ENCODE results near the gene IDS. TPM values are rescaled to one million over a fixed set of nuclear protein-coding genes. Genes with fewer than 3 reads are reported as not detected.
"Not testable (repeated sequence)": the region's sequence is repeated elsewhere in the genome, so short reads cannot be mapped to it uniquely, and the experiment has no call there.

Gene IDS
- total RNA-seq, 1 experiment from 2014 or later, result 39.2 TPM

DNA sequence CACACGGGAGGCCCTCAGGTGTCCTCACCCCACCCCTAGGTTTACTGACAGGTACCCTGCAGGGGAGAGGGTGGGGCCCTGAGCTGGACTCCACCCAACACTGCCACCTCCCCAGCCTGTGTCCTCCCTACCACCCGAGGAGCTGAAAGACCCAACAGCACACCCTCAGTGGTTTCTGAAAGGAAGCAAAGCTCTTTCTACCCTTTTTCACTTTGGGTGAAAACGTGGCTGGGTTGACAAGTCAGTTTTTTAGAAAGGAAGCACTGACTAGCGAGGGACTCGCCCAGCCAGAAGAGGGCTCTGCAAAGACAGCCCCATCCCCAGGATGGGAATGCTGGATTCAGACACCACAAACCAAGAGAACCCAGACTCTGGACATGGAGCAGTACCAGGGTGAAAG, 2.2 kb downstream of the IDS start:
- H3K27me3 Mint-ChIP-seq (ENCODE audit: low read depth); H3K18ac ChIP-seq (ENCODE audit: insufficient read length, low read depth, low read length); H4K5ac ChIP-seq (ENCODE audit: insufficient read length, low read depth, low read length); H2AK5ac ChIP-seq (ENCODE audit: insufficient read length, low read length); H3K9ac ChIP-seq (ENCODE audit: extremely low read depth, insufficient read length, low read length); H3K4ac ChIP-seq (ENCODE audit: low read depth, low read length); H3K4me2 ChIP-seq (ENCODE audit: insufficient read depth, insufficient read length, low read length); H3K79me1 ChIP-seq (ENCODE audit: insufficient read depth, low read depth, low read length, poor library complexity, severe bottlenecking); H2BK120ac ChIP-seq (ENCODE audit: low read depth, low read length, poor library complexity, severe bottlenecking); H3K27ac Mint-ChIP-seq; H2AFZ ChIP-seq (ENCODE audit: low read length); H3K23ac ChIP-seq (ENCODE audit: insufficient read length, low read depth, low read length); H2BK5ac ChIP-seq (ENCODE audit: insufficient read length, low read length); H3K79me2 ChIP-seq (ENCODE audit: insufficient read depth, low read length); H3K23me2 ChIP-seq (ENCODE audit: insufficient read length, low read depth, low read length, poor library complexity, severe bottlenecking); H3T11ph ChIP-seq (ENCODE audit: low read length); H2BK15ac ChIP-seq (ENCODE audit: low read depth, low read length); H3K4me1 ChIP-seq (ENCODE audit: insufficient read depth, low read length); H3K27me3 ChIP-seq (ENCODE audit: insufficient read depth, low read length); H3K27ac ChIP-seq (ENCODE audit: insufficient read length, low read depth, low read length); H4K8ac ChIP-seq (replicated peaks; ENCODE audit: insufficient read length, low read depth, low read length); H3K14ac ChIP-seq (ENCODE audit: insufficient read depth, low read length); H3K56ac ChIP-seq (ENCODE audit: insufficient read length, low read depth, low read length); H2BK20ac ChIP-seq (ENCODE audit: low read depth, low read length, poor library complexity, severe bottlenecking); H4K91ac ChIP-seq (ENCODE audit: insufficient read length, low read depth, low read length); H4K20me1 ChIP-seq (ENCODE audit: control insufficient read depth, insufficient read depth, insufficient read length); H3K4me3 Mint-ChIP-seq; H2BK12ac ChIP-seq (ENCODE audit: insufficient read length, low read depth, low read length): not testable (repeated sequence)
- H3K9me3 ChIP-seq (ENCODE audit: control insufficient read depth, low read depth, low read length), result peaks cover 41% of the 10 kb centered on the region
- H3K36me3 Mint-ChIP-seq (ENCODE audit: insufficient read depth in 1 of 3, low read depth in 3 of 3), result peaks cover 6 to 36% (median 35%) of the 10 kb centered on the region in 3 experiments
- DNase-seq, result peak; percentile 5
- H3K4me1 Mint-ChIP-seq, result peaks cover 6 to 13% of the 10 kb centered on the region in 2 experiments
- WGBS (ENCODE audit: extremely low coverage, insufficient read length, low lambda C conversion rate), result no CpG with 5 or more reads among the region's 5 CpGs
- H3K9me3 Mint-ChIP-seq, result peaks cover 52 to 66% of the 10 kb centered on the region in 2 experiments
